NB4 (cell line): ENCODE measurements around the gene AJUBA.

Experiments
- DNase-seq: peaks from one replicate; pipeline ENCODE4 v3.0.0; 2010; ENCODE audit warnings: low read depth
- H3K4me3 ChIP-seq: one replicate; pipeline ENCODE4 v1.5.1; 2011; ENCODE audit warnings: mild to moderate bottlenecking, low read depth, low read length, moderate library complexity
- MYC ChIP-seq: IDR thresholded peaks from 2 replicates; pipeline ENCODE4 v1.6.1; 2011; ENCODE audit warnings: low read depth, low read length
- POLR2A ChIP-seq: IDR thresholded peaks from 2 replicates; pipeline ENCODE4 v1.6.1; 2011; ENCODE audit warnings: mild to moderate bottlenecking; ENCODE audit not compliant: insufficient read length; ENCODE audit errors: extremely low read depth
- TF ChIP-seq, protein P1 (sequence below): IDR thresholded peaks from 2 replicates; pipeline ENCODE4 v1.6.1; 2011; ENCODE audit warnings: low read depth, low read length
- TF ChIP-seq, protein P2 (sequence below): IDR thresholded peaks from one replicate; pipeline ENCODE4 v1.5.1; 2012; ENCODE audit warnings: low read depth, low read length

AJUBA gene

GRCh38 chr14:22926316-22926715 is 56.0 kb downstream of the AJUBA start:
- no peak for DNase-seq
- no peak for TF ChIP-seq MYC
- TF ChIP-seq, protein P1, sequence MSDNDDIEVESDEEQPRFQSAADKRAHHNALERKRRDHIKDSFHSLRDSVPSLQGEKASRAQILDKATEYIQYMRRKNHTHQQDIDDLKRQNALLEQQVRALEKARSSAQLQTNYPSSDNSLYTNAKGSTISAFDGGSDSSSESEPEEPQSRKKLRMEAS = no peak
- TF ChIP-seq, protein P2, sequence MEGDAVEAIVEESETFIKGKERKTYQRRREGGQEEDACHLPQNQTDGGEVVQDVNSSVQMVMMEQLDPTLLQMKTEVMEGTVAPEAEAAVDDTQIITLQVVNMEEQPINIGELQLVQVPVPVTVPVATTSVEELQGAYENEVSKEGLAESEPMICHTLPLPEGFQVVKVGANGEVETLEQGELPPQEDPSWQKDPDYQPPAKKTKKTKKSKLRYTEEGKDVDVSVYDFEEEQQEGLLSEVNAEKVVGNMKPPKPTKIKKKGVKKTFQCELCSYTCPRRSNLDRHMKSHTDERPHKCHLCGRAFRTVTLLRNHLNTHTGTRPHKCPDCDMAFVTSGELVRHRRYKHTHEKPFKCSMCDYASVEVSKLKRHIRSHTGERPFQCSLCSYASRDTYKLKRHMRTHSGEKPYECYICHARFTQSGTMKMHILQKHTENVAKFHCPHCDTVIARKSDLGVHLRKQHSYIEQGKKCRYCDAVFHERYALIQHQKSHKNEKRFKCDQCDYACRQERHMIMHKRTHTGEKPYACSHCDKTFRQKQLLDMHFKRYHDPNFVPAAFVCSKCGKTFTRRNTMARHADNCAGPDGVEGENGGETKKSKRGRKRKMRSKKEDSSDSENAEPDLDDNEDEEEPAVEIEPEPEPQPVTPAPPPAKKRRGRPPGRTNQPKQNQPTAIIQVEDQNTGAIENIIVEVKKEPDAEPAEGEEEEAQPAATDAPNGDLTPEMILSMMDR = no peak
- TF ChIP-seq POLR2A = no peak
- H3K4me3 ChIP-seq = no peak overlapping the region

DNA sequence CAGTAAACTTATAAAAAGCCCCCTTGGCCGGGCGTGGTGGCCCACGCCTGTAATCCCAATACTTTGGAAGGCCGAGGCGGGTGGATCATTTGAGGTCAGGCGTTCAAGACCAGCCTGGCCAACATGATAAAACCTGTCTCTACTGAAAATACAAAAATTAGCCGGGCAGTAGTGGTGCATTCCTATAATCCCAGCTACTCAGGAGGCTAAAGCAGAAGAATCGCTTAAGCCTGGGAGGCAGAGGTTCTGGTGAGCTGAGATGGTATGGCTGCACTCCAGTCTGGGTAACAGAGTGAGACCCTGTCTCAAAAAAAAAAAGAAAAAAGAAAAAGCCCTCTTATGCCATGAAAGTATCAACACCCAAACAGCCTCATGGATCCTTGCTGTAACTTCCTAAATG is 56.8 kb downstream of the AJUBA start:
- no peak for TF ChIP-seq MYC
- TF ChIP-seq, protein P2 = no peak
- no peak for TF ChIP-seq POLR2A
- TF ChIP-seq, protein P1 = no peak
- no peak for DNase-seq
- no peak overlapping the region for H3K4me3 ChIP-seq

- no peak for DNase-seq
- no peak for TF ChIP-seq POLR2A
- TF ChIP-seq, protein P1 = no peak
- TF ChIP-seq MYC = no peak
- TF ChIP-seq, protein P2 = no peak
- H3K4me3 ChIP-seq = no peak overlapping the region
Observed at GRCh38 chr14:22923746-22924145, 58.6 kb downstream of the AJUBA start.

GRCh38 chr14:22922294-22922693 is 60.1 kb downstream of the AJUBA start:
- TF ChIP-seq, protein P2 = no peak
- TF ChIP-seq POLR2A = no peak
- TF ChIP-seq, protein P1 = no peak
- TF ChIP-seq MYC = no peak
- H3K4me3 ChIP-seq = no peak overlapping the region
- DNase-seq = no peak
